Panc1 (cell line): ENCODE measurements around the gene TRIM44.

ENCODE experiments used
- CTCF ChIP-seq: fragments of 450-650 bp; IDR thresholded peaks from 2 replicates; pipeline ENCODE4 v1.5.1; 2017; ENCODE audit warnings: mild to moderate bottlenecking
- POLR2AphosphoS5 ChIP-seq: IDR thresholded peaks from 2 replicates; pipeline ENCODE4 v1.6.1; 2012; ENCODE audit warnings: mild to moderate bottlenecking, low read depth, low read length, moderate library complexity
- REST ChIP-seq, 2 experiments: IDR thresholded peaks; 2 replicates each; pipeline ENCODE4 v1.6.1; 2011 to 2012; ENCODE audit warnings: low read depth in 2 of 2, control low read depth in 1 of 2, low read length in 1 of 2, mild to moderate bottlenecking in 1 of 2, moderate library complexity in 1 of 2; ENCODE audit not compliant: insufficient read depth in 1 of 2

GRCh38 chr11:35810045-35810645, 147.6 kb downstream of the TRIM44 start:
- TF ChIP-seq CTCF, result no peak
- TF ChIP-seq POLR2AphosphoS5, result no peak
- no peak for TF ChIP-seq REST (IDR thresholded peaks at IDR 0.05; ENCODE audit: insufficient read depth in 1 of 2, low read depth in 2 of 2, low read length in 1 of 2)
